K562 (cell line): Measurements from ENCODE around the gene ST7. TPM values are rescaled to one million over a fixed set of nuclear protein-coding genes. Genes with fewer than 3 reads are reported as not detected.

ENCODE experiments used
- BACH1 ChIP-seq: fragments of 200-800 bp; sonication (Bioruptor generic); IDR thresholded peaks from 2 replicates; pipeline ENCODE4 v1.6.1; 2016; ENCODE audit warnings: missing genetic modification characterization, missing compliant biosample characterization
- CEBPB ChIP-seq: fragments of 450-650 bp; IDR thresholded peaks from 2 replicates; pipeline ENCODE4 v1.6.1; 2016; ENCODE audit warnings: missing genetic modification characterization, missing compliant biosample characterization
- GATAD2A ChIP-seq: fragments of 450-650 bp; IDR thresholded peaks from 2 replicates; pipeline ENCODE4 v1.6.1; 2017
- KLF6 ChIP-seq: fragments of 250-450 bp; sonication (Bioruptor Pico); IDR thresholded peaks from 2 replicates; pipeline ENCODE4 v1.4.0; 2020; ENCODE audit warnings: mild to moderate bottlenecking, moderate library complexity, borderline replicate concordance
- MECOM ChIP-seq: fragments of 250-450 bp; sonication (Bioruptor Pico); IDR thresholded peaks from 2 replicates; pipeline ENCODE4 v1.8.0; 2022; ENCODE audit warnings: inconsistent platforms
- POLR3G ChIP-seq: IDR thresholded peaks from 2 replicates; pipeline ENCODE4 v1.6.1; 2011; ENCODE audit not compliant: insufficient read length, insufficient replicate concordance; ENCODE audit errors: extremely low read depth
- RBBP5 ChIP-seq: fragments of 200-600 bp; sonication (generic); IDR thresholded peaks from 2 replicates; pipeline ENCODE4 v1.6.1; 2012; ENCODE audit warnings: borderline replicate concordance, mild to moderate bottlenecking, low read length, control low read depth, inconsistent platforms; ENCODE audit not compliant: insufficient read depth, poor library complexity, severe bottlenecking
- RBM22 ChIP-seq: fragments of 200-400 bp; formaldehyde crosslinking; IDR thresholded peaks from 2 replicates; pipeline ENCODE4 v1.6.1; 2018; ENCODE audit warnings: low read length, low read depth; ENCODE audit not compliant: poor library complexity, severe bottlenecking
- RCOR1 ChIP-seq, 2 experiments: IDR thresholded peaks; 2 replicates each; pipeline ENCODE4 v1.6.1; 2012; ENCODE audit warnings: low read depth in 2 of 2, low read length in 2 of 2, borderline replicate concordance in 1 of 2, improper control_type of control experiment in 1 of 2
- SAFB ChIP-seq: fragments of 200-400 bp; formaldehyde crosslinking; IDR thresholded peaks from 2 replicates; pipeline ENCODE4 v1.6.1; 2017; ENCODE audit warnings: low read depth, low read length, borderline replicate concordance
- SLC30A9 ChIP-seq: fragments of 250-450 bp; sonication (Bioruptor Pico); IDR thresholded peaks from 2 replicates; pipeline ENCODE4 v1.8.0; 2022; ENCODE audit warnings: mild to moderate bottlenecking, moderate library complexity
- TCFL5 ChIP-seq: fragments of 250-450 bp; sonication (Bioruptor Pico); conservative IDR thresholded peaks from 2 replicates; pipeline ENCODE4 v1.6.1; 2021; ENCODE audit warnings: mild to moderate bottlenecking, moderate library complexity, matching md5 sums
- ZC3H8 ChIP-seq: fragments of 450-650 bp; IDR thresholded peaks from 2 replicates; pipeline ENCODE4 v1.6.1; 2017
- ZNF431 ChIP-seq: sonication (generic); formaldehyde crosslinking; IDR thresholded peaks from 2 replicates; pipeline ENCODE4 v1.8.0; 2022; ENCODE audit warnings: mild to moderate bottlenecking, missing genetic modification reagents
- polyA plus RNA-seq, 8 experiments: library from polyadenylated mRNA; depleted of rRNA in 4 of 8; stranded (reverse) in 5 of 8; unstranded in 3 of 8; fragments of >200 nt; fragmentation: Nextera tagmentation in 2 of 8; fragmentation: Illumina TruSeq in 1 of 8; extraction: Ambion mirVana in 2 of 8; extraction: Trizol in 1 of 8; gene quantifications; 2 replicates each; pipeline versions ENCODE4 v1.2.1 to v1.2.3, GENCODE V29; 2011 to 2014; ENCODE audit warnings: inconsistent platforms in 1 of 8, missing spikeins in 1 of 8
- total RNA-seq, 7 experiments: library from RNA; depleted of rRNA in 6 of 7; stranded (reverse); fragments of >200 nt in 6 of 7; fragmentation: Illumina TruSeq in 2 of 7; extraction: Trizol in 2 of 7; gene quantifications; 2 replicates each; pipeline versions ENCODE4 v1.2.1 to v1.2.3, GENCODE V29; 2011 to 2021; ENCODE audit warnings: low replicate concordance in 1 of 7
- TF ChIP-seq, protein P1 (sequence below): fragments of 450-650 bp; formaldehyde crosslinking; IDR thresholded peaks from 2 replicates; pipeline ENCODE4 v1.4.0; 2022; ENCODE audit warnings: missing genetic modification characterization
- TF ChIP-seq, protein P2 (sequence below): fragments of 250-450 bp; sonication (Bioruptor Pico); IDR thresholded peaks from 2 replicates; pipeline ENCODE4 v1.6.1; 2021; ENCODE audit warnings: mild to moderate bottlenecking
- TF ChIP-seq, protein P3 (sequence below): fragments of 450-650 bp; formaldehyde crosslinking; IDR thresholded peaks from 2 replicates; pipeline ENCODE4 v1.4.0; 2020; ENCODE audit warnings: mild to moderate bottlenecking, moderate library complexity
- TF ChIP-seq, protein P4 (sequence below): fragments of 450-650 bp; IDR thresholded peaks from 2 replicates; pipeline ENCODE4 v1.6.1; 2018; ENCODE audit warnings: mild to moderate bottlenecking, low read depth; ENCODE audit not compliant: partially characterized antibody
- TF ChIP-seq, protein P5 (sequence below): fragments of 450-650 bp; formaldehyde crosslinking; IDR thresholded peaks from 2 replicates; pipeline ENCODE4 v1.4.0; 2020; ENCODE audit warnings: mild to moderate bottlenecking, moderate library complexity

The ST7 gene
- total and polyA plus RNA-seq, 9 of the 15 experiments (the other 6 are each of a cell fraction or from before 2014, with no cell fraction given) = 23.9 to 56.3 (median 36.9) TPM

DNA sequence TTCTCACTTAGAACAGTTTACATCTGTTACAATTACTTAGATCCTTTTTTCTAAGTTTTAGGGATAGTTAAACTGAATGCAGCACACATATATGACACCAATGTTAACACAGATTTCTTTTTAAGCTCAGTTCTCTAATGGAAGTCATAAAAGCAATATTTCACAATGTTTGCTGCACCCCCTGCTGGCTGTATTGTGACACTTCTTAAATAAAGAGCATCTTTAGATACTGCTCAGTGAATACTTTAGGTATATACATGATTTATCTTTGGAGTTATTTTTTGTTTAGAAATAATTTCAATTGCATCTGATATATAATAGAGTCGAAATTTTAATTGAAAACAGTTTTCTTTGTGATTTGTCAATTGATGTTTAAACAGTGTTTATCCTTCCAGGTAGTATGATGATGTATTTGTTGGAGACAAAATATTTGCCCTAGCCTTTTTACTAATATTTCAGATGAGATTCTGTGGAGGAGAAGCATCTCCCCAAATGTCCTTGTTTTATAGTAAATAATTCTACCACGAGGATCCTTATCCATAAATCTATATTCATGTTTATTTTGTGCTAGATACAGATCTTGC is 174.4 kb downstream of the ST7 start (continued):
- TF ChIP-seq RCOR1 (IDR thresholded peaks at IDR 0.05; ENCODE audit: borderline replicate concordance in 1 of 2, low read depth in 2 of 2, low read length in 2 of 2) = 0 out of 4 replicates have a peak, but pooled peaks of 1 of the 2 experiments have one; percentile 34
- TF ChIP-seq, protein P1, sequence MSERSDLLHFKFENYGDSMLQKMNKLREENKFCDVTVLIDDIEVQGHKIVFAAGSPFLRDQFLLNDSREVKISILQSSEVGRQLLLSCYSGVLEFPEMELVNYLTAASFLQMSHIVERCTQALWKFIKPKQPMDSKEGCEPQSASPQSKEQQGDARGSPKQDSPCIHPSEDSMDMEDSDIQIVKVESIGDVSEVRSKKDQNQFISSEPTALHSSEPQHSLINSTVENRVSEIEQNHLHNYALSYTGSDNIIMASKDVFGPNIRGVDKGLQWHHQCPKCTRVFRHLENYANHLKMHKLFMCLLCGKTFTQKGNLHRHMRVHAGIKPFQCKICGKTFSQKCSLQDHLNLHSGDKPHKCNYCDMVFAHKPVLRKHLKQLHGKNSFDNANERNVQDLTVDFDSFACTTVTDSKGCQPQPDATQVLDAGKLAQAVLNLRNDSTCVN (CRISPR knock-in tag) = no peak
- no peak for TF ChIP-seq TCFL5 (CRISPR knock-in tag)
- TF ChIP-seq RBBP5 = no peak
- no peak for TF ChIP-seq ZNF431
- TF ChIP-seq, protein P2, sequence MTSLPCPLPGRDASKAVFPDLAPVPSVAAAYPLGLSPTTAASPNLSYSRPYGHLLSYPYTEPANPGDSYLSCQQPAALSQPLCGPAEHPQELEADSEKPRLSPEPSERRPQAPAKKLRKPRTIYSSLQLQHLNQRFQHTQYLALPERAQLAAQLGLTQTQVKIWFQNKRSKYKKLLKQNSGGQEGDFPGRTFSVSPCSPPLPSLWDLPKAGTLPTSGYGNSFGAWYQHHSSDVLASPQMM (CRISPR knock-in tag) = no peak
- TF ChIP-seq RBM22 = no peak
- peak; percentile 98 for TF ChIP-seq CEBPB (tag)
- TF ChIP-seq GATAD2A = no peak
- TF ChIP-seq, protein P3, sequence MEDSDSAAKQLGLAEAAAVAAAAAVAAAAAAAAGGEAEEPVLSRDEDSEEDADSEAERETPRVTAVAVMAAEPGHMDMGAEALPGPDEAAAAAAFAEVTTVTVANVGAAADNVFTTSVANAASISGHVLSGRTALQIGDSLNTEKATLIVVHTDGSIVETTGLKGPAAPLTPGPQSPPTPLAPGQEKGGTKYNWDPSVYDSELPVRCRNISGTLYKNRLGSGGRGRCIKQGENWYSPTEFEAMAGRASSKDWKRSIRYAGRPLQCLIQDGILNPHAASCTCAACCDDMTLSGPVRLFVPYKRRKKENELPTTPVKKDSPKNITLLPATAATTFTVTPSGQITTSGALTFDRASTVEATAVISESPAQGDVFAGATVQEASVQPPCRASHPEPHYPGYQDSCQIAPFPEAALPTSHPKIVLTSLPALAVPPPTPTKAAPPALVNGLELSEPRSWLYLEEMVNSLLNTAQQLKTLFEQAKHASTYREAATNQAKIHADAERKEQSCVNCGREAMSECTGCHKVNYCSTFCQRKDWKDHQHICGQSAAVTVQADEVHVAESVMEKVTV = peak; percentile 80
- no peak for TF ChIP-seq MECOM
- TF ChIP-seq, protein P4, sequence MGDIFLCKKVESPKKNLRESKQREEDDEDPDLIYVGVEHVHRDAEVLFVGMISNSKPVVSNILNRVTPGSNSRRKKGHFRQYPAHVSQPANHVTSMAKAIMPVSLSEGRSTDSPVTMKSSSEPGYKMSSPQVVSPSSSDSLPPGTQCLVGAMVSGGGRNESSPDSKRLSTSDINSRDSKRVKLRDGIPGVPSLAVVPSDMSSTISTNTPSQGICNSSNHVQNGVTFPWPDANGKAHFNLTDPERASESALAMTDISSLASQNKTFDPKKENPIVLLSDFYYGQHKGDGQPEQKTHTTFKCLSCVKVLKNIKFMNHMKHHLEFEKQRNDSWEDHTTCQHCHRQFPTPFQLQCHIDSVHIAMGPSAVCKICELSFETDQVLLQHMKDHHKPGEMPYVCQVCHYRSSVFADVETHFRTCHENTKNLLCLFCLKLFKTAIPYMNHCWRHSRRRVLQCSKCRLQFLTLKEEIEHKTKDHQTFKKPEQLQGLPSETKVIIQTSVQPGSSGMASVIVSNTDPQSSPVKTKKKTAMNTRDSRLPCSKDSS = no peak
- TF ChIP-seq SLC30A9 (CRISPR knock-in tag) = no peak
- TF ChIP-seq, protein P5, sequence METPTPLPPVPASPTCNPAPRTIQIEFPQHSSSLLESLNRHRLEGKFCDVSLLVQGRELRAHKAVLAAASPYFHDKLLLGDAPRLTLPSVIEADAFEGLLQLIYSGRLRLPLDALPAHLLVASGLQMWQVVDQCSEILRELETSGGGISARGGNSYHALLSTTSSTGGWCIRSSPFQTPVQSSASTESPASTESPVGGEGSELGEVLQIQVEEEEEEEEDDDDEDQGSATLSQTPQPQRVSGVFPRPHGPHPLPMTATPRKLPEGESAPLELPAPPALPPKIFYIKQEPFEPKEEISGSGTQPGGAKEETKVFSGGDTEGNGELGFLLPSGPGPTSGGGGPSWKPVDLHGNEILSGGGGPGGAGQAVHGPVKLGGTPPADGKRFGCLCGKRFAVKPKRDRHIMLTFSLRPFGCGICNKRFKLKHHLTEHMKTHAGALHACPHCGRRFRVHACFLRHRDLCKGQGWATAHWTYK (CRISPR knock-in tag) = no peak
- no peak for TF ChIP-seq SAFB
- no peak for TF ChIP-seq KLF6 (CRISPR knock-in tag)
- TF ChIP-seq ZC3H8 = no peak
- no peak for TF ChIP-seq POLR3G
- TF ChIP-seq BACH1 (tag) = no peak
